H1 (cell line): ENCODE measurements around the gene FKBP8. TPM values are rescaled to one million over a fixed set of nuclear protein-coding genes. Genes with fewer than 3 reads are reported as not detected.

Experiments
- CTCF ChIA-PET: fragments of 300-600 bp; sonication (Branson Sonifier 250); formaldehyde crosslinking; loops from one replicate; lab custom pipeline; 2021; ENCODE audit not compliant: partially characterized antibody; lab: Charles Lee
- POLR2A ChIA-PET: fragments of 300-600 bp; sonication (Branson Sonifier 250); formaldehyde crosslinking; loops from one replicate; lab custom pipeline; 2021; ENCODE audit warnings: inconsistent platforms; ENCODE audit not compliant: partially characterized antibody; lab: Charles Lee
- DNase-seq, 2 experiments: peaks; one replicate each; pipeline versions ENCODE4 v3.0.0 to v3.0.0-alpha.2; 2010 to 2022; ENCODE audit warnings: low spot score in 2 of 2, low read depth in 1 of 2, mixed read lengths in 1 of 2
- FAIRE-seq: peaks from 2 replicates; lab custom pipeline; 2011; peaks lifted over from hg19 to GRCh38; lab: Jason Lieb, UNC
- H2AFZ ChIP-seq: 2 replicates; pipeline ENCODE4 v1.8.1; 2012; ENCODE audit warnings: low read length, inconsistent platforms
- H2AK5ac ChIP-seq: 2 replicates; pipeline ENCODE4 v1.6.1; 2013; ENCODE audit warnings: low read depth, low read length
- H2BK120ac ChIP-seq: replicated peaks from 2 replicates; pipeline ENCODE3; 2013; ENCODE audit warnings: low read depth, low read length, inconsistent platforms
- H2BK12ac ChIP-seq: 2 replicates; pipeline ENCODE4 v1.6.1; 2013; ENCODE audit warnings: low read depth, low read length
- H2BK15ac ChIP-seq: 2 replicates; pipeline ENCODE4 v1.6.1; 2013; ENCODE audit warnings: low read length
- H2BK20ac ChIP-seq: 2 replicates; pipeline ENCODE4 v1.6.1; 2013; ENCODE audit warnings: low read length
- H2BK5ac ChIP-seq: 2 replicates; pipeline ENCODE4 v1.6.1; 2013; ENCODE audit warnings: low read depth, low read length
- H3K14ac ChIP-seq: 2 replicates; pipeline ENCODE4 v1.6.1; 2013; ENCODE audit warnings: inconsistent platforms; ENCODE audit not compliant: insufficient read length
- H3K18ac ChIP-seq: 2 replicates; pipeline ENCODE4 v1.6.1; 2013; ENCODE audit warnings: low read length; ENCODE audit errors: extremely low read depth
- H3K23ac ChIP-seq: 2 replicates; pipeline ENCODE4 v1.6.1; 2013; ENCODE audit warnings: inconsistent platforms; ENCODE audit not compliant: insufficient read length
- H3K23me2 ChIP-seq: 2 replicates; pipeline ENCODE4 v1.6.1; 2013; ENCODE audit warnings: low read depth, low read length
- H3K27ac ChIP-seq: 2 replicates; pipeline ENCODE4 v1.6.1; 2011; ENCODE audit warnings: low read depth, low read length, inconsistent platforms
- H3K27me3 ChIP-seq, 4 experiments: replicated peaks in 1 of 4; 1 replicate in 1 of 4; 2 replicates in 3 of 4; pipeline versions ENCODE4 v1.6.1 to v1.8.1; 2011 to 2013; ENCODE audit warnings: low read length in 3 of 4, mild to moderate bottlenecking in 3 of 4, inconsistent platforms in 2 of 4, mixed read lengths in 2 of 4, moderate library complexity in 1 of 4; ENCODE audit not compliant: control insufficient read depth in 3 of 4, insufficient read depth in 3 of 4; ENCODE audit errors: extremely low read depth in 1 of 4
- H3K36me3 ChIP-seq, 4 experiments: 2 replicates each; pipeline versions ENCODE4 v1.6.1 to v1.8.1; 2011 to 2013; ENCODE audit warnings: mild to moderate bottlenecking in 4 of 4, low read length in 3 of 4, moderate library complexity in 2 of 4, control low read depth in 1 of 4, inconsistent platforms in 1 of 4; ENCODE audit not compliant: insufficient read depth in 4 of 4, control insufficient read depth in 2 of 4
- H3K4ac ChIP-seq: replicated peaks from 2 replicates; pipeline ENCODE3; 2013; ENCODE audit warnings: low read length, low read depth, mixed read lengths, inconsistent platforms; ENCODE audit not compliant: insufficient read length
- H3K4me1 ChIP-seq, 4 experiments: replicated peaks in 1 of 4; 1 replicate in 1 of 4; 2 replicates in 3 of 4; pipeline versions ENCODE4 v1.6.1 to v1.8.1; 2011 to 2013; ENCODE audit warnings: low read length in 3 of 4, inconsistent platforms in 2 of 4, mixed read lengths in 1 of 4; ENCODE audit not compliant: insufficient read depth in 4 of 4, control insufficient read depth in 3 of 4
- H3K4me2 ChIP-seq, 2 experiments: 2 replicates each; pipeline versions ENCODE4 v1.6.1 to v1.8.1; 2011 to 2013; ENCODE audit warnings: low read depth in 2 of 2, low read length in 2 of 2, control low read depth in 1 of 2, inconsistent platforms in 1 of 2, mild to moderate bottlenecking in 1 of 2; ENCODE audit not compliant: insufficient read depth in 1 of 2
- H3K4me3 ChIP-seq, 4 experiments: fragments of 200-600, 300-600 bp in 1 of 4; sonication (generic), shearing (Covaris generic), sonication (Bioruptor Twin) in 1 of 4; 2 replicates each; pipeline versions ENCODE4 v1.5.1 to v1.8.1; 2011 to 2016; ENCODE audit warnings: low read length in 4 of 4, low read depth in 3 of 4, control low read depth in 2 of 4, inconsistent platforms in 2 of 4, mild to moderate bottlenecking in 2 of 4, mixed read lengths in 1 of 4, moderate library complexity in 1 of 4; ENCODE audit not compliant: insufficient read depth in 2 of 4; ENCODE audit errors: extremely low read depth in 1 of 4
- H3K56ac ChIP-seq: replicated peaks from 2 replicates; pipeline ENCODE3; 2013; ENCODE audit warnings: low read depth, mild to moderate bottlenecking, mixed read lengths, low read length, inconsistent platforms; ENCODE audit not compliant: insufficient read length
- H3K79me1 ChIP-seq: 2 replicates; pipeline ENCODE4 v1.6.1; 2013; ENCODE audit warnings: low read depth, low read length, control low read depth
- H3K79me2 ChIP-seq, 2 experiments: 2 replicates each; pipeline versions ENCODE4 v1.6.1 to v1.8.1; 2012 to 2013; ENCODE audit warnings: low read length in 2 of 2, mild to moderate bottlenecking in 2 of 2, inconsistent platforms in 1 of 2; ENCODE audit not compliant: insufficient read depth in 2 of 2, control insufficient read depth in 1 of 2
- H3K9ac ChIP-seq, 4 experiments: replicated peaks in 1 of 4; 1 replicate in 1 of 4; 2 replicates in 3 of 4; pipeline versions ENCODE4 v1.6.1 to v1.8.1; 2011 to 2013; ENCODE audit warnings: low read depth in 3 of 4, low read length in 3 of 4, control low read depth in 2 of 4, mild to moderate bottlenecking in 2 of 4, moderate library complexity in 2 of 4, inconsistent platforms in 1 of 4; ENCODE audit errors: extremely low read depth in 1 of 4
- H3K9me3 ChIP-seq, 2 experiments: 2 replicates each; pipeline versions ENCODE4 v1.6.1 to v1.8.1; 2012 to 2013; ENCODE audit warnings: mild to moderate bottlenecking in 2 of 2, moderate library complexity in 2 of 2, control low read depth in 1 of 2, inconsistent platforms in 1 of 2, low read depth in 1 of 2, low read length in 1 of 2, mixed read lengths in 1 of 2; ENCODE audit not compliant: insufficient read depth in 2 of 2
- H4K20me1 ChIP-seq, 2 experiments: replicated peaks in 1 of 2; 2 replicates each; pipeline versions ENCODE3 to v1.8.1; 2011 to 2013; ENCODE audit warnings: inconsistent platforms in 2 of 2, low read length in 2 of 2, mild to moderate bottlenecking in 1 of 2; ENCODE audit not compliant: insufficient read depth in 2 of 2, control insufficient read depth in 1 of 2
- H4K5ac ChIP-seq: 2 replicates; pipeline ENCODE4 v1.6.1; 2013; ENCODE audit warnings: low read length, low read depth, mixed read lengths, inconsistent platforms; ENCODE audit not compliant: insufficient read length
- H4K8ac ChIP-seq: 2 replicates; pipeline ENCODE4 v1.8.0; 2013; ENCODE audit warnings: mild to moderate bottlenecking, moderate library complexity, low read length, inconsistent platforms; ENCODE audit not compliant: insufficient read depth; ENCODE audit errors: extremely low read depth
- H4K91ac ChIP-seq: replicated peaks from 2 replicates; pipeline ENCODE3; 2013; ENCODE audit warnings: low read length, mixed read lengths, inconsistent platforms; ENCODE audit not compliant: insufficient read length
- ASH2L ChIP-seq: fragments of 200-600, 300-600 bp; sonication (generic); IDR thresholded peaks from one replicate; pipeline ENCODE4 v1.7.1; 2017; ENCODE audit warnings: low read length
- ATF2 ChIP-seq: IDR thresholded peaks from 2 replicates; pipeline ENCODE4 v1.6.1; 2012; ENCODE audit warnings: low read length, inconsistent platforms
- CBX5 ChIP-seq: fragments of 300-800, 300-1000 bp; sonication (generic); IDR thresholded peaks from 2 replicates; pipeline ENCODE4 v1.7.1; 2016; ENCODE audit warnings: antibody characterized with exemption, low read length, low read depth
- CREB1 ChIP-seq: IDR thresholded peaks from 2 replicates; pipeline ENCODE4 v1.6.1; 2012; ENCODE audit warnings: inconsistent platforms
- EGR1 ChIP-seq: IDR thresholded peaks from 2 replicates; pipeline ENCODE4 v1.6.1; 2011; ENCODE audit warnings: low read depth, low read length, borderline replicate concordance
- EP300 ChIP-seq, 2 experiments: IDR thresholded peaks; 1 replicate in 1 of 2; 2 replicates in 1 of 2; pipeline ENCODE4 v1.6.1; 2011 to 2012; ENCODE audit warnings: low read depth in 2 of 2, low read length in 2 of 2, mild to moderate bottlenecking in 2 of 2, borderline replicate concordance in 1 of 2, inconsistent platforms in 1 of 2, moderate library complexity in 1 of 2
- HDAC6 ChIP-seq: IDR thresholded peaks from one replicate; pipeline ENCODE4 v1.7.1; 2012; ENCODE audit warnings: low read depth, mild to moderate bottlenecking, inconsistent platforms, low read length, moderate library complexity
- KDM4A ChIP-seq: IDR thresholded peaks from one replicate; pipeline ENCODE4 v1.7.1; 2012; ENCODE audit warnings: low read depth, mild to moderate bottlenecking, moderate library complexity, low read length, inconsistent platforms; ENCODE audit not compliant: severe bottlenecking
- MAFK ChIP-seq: IDR thresholded peaks from 2 replicates; pipeline ENCODE4 v1.6.1; 2012; ENCODE audit warnings: low read depth, mild to moderate bottlenecking, improper control_type of control experiment, low read length
- POLR2A ChIP-seq, 2 experiments: IDR thresholded peaks; 1 replicate in 1 of 2; 2 replicates in 1 of 2; pipeline ENCODE4 v1.6.1; 2011; ENCODE audit warnings: low read depth in 2 of 2, low read length in 2 of 2, mild to moderate bottlenecking in 2 of 2; ENCODE audit errors: control extremely low read depth in 1 of 2
- POU5F1 ChIP-seq: IDR thresholded peaks from 2 replicates; pipeline ENCODE4 v1.6.1; 2011; ENCODE audit warnings: low read depth, mild to moderate bottlenecking, low read length, moderate library complexity
- WGBS, 2 experiments: shearing (Covaris generic) in 1 of 2; methylation state at CpG; one replicate each; pipeline versions ENCODE4 v1.1.6 to v1.1.7; 2013 to 2015; ENCODE audit warnings: low lambda C conversion rate in 2 of 2, mixed read lengths in 2 of 2, inconsistent platforms in 1 of 2, low coverage in 1 of 2, missing lambda C conversion rate in 1 of 2; ENCODE audit not compliant: insufficient replicate concordance in 2 of 2, insufficient coverage in 1 of 2, insufficient read length in 1 of 2; ENCODE audit errors: extremely low coverage in 1 of 2, missing lambda C conversion rate in 1 of 2; 5-methylcytosine and 5-hydroxymethylcytosine counted together
- polyA plus RNA-seq, 7 experiments: library from polyadenylated mRNA; depleted of rRNA in 3 of 7; stranded (reverse) in 5 of 7; unstranded in 2 of 7; fragments of >200 nt in 5 of 7; fragments of 200-250 nt in 2 of 7; gene quantifications; 1 replicate in 5 of 7; 2 replicates in 1 of 7; 4 replicates in 1 of 7; pipeline versions ENCODE4 v1.2.1 to v1.2.3, GENCODE V29; 2011 to 2013; ENCODE audit warnings: missing spikeins in 2 of 7, mixed read lengths in 2 of 7
- total RNA-seq: library from RNA; stranded (reverse); fragmentation: NEBNext Ultra II Directional; extraction: Animal tissue kit (Norgen Biotek cat#: 25700); gene quantifications from 2 replicates; pipeline ENCODE4 v1.2.1, GENCODE V29; 2021

The FKBP8 gene
- total and polyA plus RNA-seq, 2 of the 8 experiments (the other 6 are each of a cell fraction or from before 2014, with no cell fraction given): 264 to 309 TPM

GRCh38 chr19:18532168-18532890, 11.0 kb downstream of the FKBP8 start:
- no peak overlapping the region for H2BK5ac ChIP-seq
- H3K18ac ChIP-seq: no peak overlapping the region
- no peak overlapping the region for H3K9ac ChIP-seq
- peaks cover 3 to 6% of the 10 kb centered on the region in 2 experiments for H4K20me1 ChIP-seq
- no peak overlapping the region for H3K23ac ChIP-seq
- WGBS, 2 experiments: 94% methylated on average over 20 of the region's 22 CpGs; no CpG with 5 or more reads in 1 of the 2 experiments
- H2BK12ac ChIP-seq: no peak overlapping the region
- CTCF ChIA-PET: interaction anchor here (1.3 to 6.1 kb wide), 3 partner anchors 11 to 62 kb away, joined by 3 to 37 read pairs (median 4); partner anchors contain the start of gene ELL
- H3K27ac ChIP-seq: no peak overlapping the region
- H4K5ac ChIP-seq: no peak overlapping the region
- no peak overlapping the region for H2AK5ac ChIP-seq
- H2BK20ac ChIP-seq: no peak overlapping the region
- H2AFZ ChIP-seq: no peak overlapping the region
- H2BK120ac ChIP-seq: no peak overlapping the region
- no peak overlapping the region for H3K4me3 ChIP-seq
- no peak overlapping the region for H3K14ac ChIP-seq
- no peak overlapping the region for H4K8ac ChIP-seq
- POLR2A ChIA-PET: interaction anchor here (2.6 kb wide), 1 partner anchor 8 kb away, joined by 11 read pairs; no protein-coding TSS in a partner anchor
- DNase-seq (no peak), FAIRE-seq (no peak)
- H3K27me3 ChIP-seq: no peaks in the 10 kb centered on the region
- H3K79me2 ChIP-seq: no peaks in the 10 kb centered on the region
- no peaks in the 10 kb centered on the region for H3K23me2 ChIP-seq
- no peaks in the 10 kb centered on the region; the same call in 1 of the 2 replicates for H3K79me1 ChIP-seq
- H3K9me3 ChIP-seq: no peaks in the 10 kb centered on the region
- H3K4me2 ChIP-seq: no peak overlapping the region
- H3K4ac ChIP-seq: no peak overlapping the region
- no peak overlapping the region for H4K91ac ChIP-seq
- H3K4me1 ChIP-seq: no peaks in the 10 kb centered on the region
- peaks cover 11 to 42% (median 26%) of the 10 kb centered on the region in 4 experiments; a peak in 7 of 8 replicates for H3K36me3 ChIP-seq
- no peak overlapping the region for H2BK15ac ChIP-seq
- H3K56ac ChIP-seq: no peak overlapping the region
- TF ChIP-seq EP300 (IDR thresholded peaks at IDR 0.05; ENCODE audit: borderline replicate concordance in 1 of 2, low read depth in 2 of 2, low read length in 2 of 2): no peak
- no peak for TF ChIP-seq HDAC6
- no peak for TF ChIP-seq MAFK
- no peak for TF ChIP-seq EGR1
- no peak for TF ChIP-seq ASH2L
- no peak for TF ChIP-seq POU5F1
- TF ChIP-seq CREB1: no peak
- no peak for TF ChIP-seq CBX5
- TF ChIP-seq ATF2: no peak
- TF ChIP-seq POLR2A (IDR thresholded peaks at IDR 0.05; ENCODE audit: control extremely low read depth in 1 of 2, low read depth in 2 of 2, low read length in 2 of 2): no peak
- TF ChIP-seq KDM4A: no peak
